GM23248 (cell line): ENCODE measurements around the gene SNTB2. TPM values are rescaled to one million over a fixed set of nuclear protein-coding genes. Genes with fewer than 3 reads are reported as not detected.

Experiments
- DNase-seq: peaks from one replicate; pipeline ENCODE4 v3.0.0-alpha.2; 2015
- H2AFZ ChIP-seq: fragments of 200-600 bp; sonication (generic); 2 replicates; pipeline ENCODE4 v1.6.1; 2016; ENCODE audit warnings: antibody characterized with exemption
- H3F3A ChIP-seq: fragments of 200-600 bp; sonication (generic); 2 replicates; pipeline ENCODE4 v1.6.1; 2016; ENCODE audit warnings: mild to moderate bottlenecking, antibody characterized with exemption, mixed run types; ENCODE audit not compliant: insufficient read depth
- H3K27ac ChIP-seq: fragments of 200-600 bp; sonication (generic); 2 replicates; pipeline ENCODE4 v1.5.1; 2016; ENCODE audit warnings: mild to moderate bottlenecking
- H3K27me3 ChIP-seq: fragments of 200-600 bp; sonication (generic); replicated peaks from 2 replicates; pipeline ENCODE4 v1.6.1; 2016; ENCODE audit warnings: mild to moderate bottlenecking; ENCODE audit not compliant: insufficient read depth
- H3K36me3 ChIP-seq: fragments of 200-600 bp; sonication (generic); 2 replicates; pipeline ENCODE4 v1.6.1; 2016; ENCODE audit warnings: low read depth, mild to moderate bottlenecking
- H3K4me1 ChIP-seq: fragments of 200-600 bp; sonication (generic); 2 replicates; pipeline ENCODE4 v1.6.1; 2016; ENCODE audit warnings: mild to moderate bottlenecking; ENCODE audit not compliant: insufficient read depth
- H3K4me2 ChIP-seq: fragments of 200-600 bp; sonication (generic); one replicate; pipeline ENCODE4 v1.6.1; 2016; ENCODE audit warnings: mild to moderate bottlenecking; ENCODE audit not compliant: unreplicated experiment
- H3K4me3 ChIP-seq: fragments of 200-600 bp; sonication (generic); 2 replicates; pipeline ENCODE4 v1.5.1; 2016; ENCODE audit warnings: mild to moderate bottlenecking
- H3K79me2 ChIP-seq: fragments of 200-600 bp; sonication (generic); 2 replicates; pipeline ENCODE4 v1.6.1; 2016; ENCODE audit warnings: mild to moderate bottlenecking; ENCODE audit not compliant: insufficient read depth
- H3K9ac ChIP-seq: fragments of 200-600 bp; sonication (generic); 2 replicates; pipeline ENCODE4 v1.6.1; 2016; ENCODE audit warnings: mild to moderate bottlenecking
- H3K9me2 ChIP-seq: fragments of 200-600 bp; sonication (generic); 2 replicates; pipeline ENCODE4 v1.6.1; 2016; ENCODE audit warnings: mixed run types, mild to moderate bottlenecking, moderate library complexity; ENCODE audit not compliant: insufficient read depth
- H3K9me3 ChIP-seq: fragments of 200-600 bp; sonication (generic); one replicate; pipeline ENCODE4 v1.6.1; 2017; ENCODE audit warnings: low read depth
- H4K20me1 ChIP-seq: fragments of 200-600 bp; sonication (generic); 2 replicates; pipeline ENCODE4 v1.6.0; 2016; ENCODE audit not compliant: insufficient read depth
- EZH2 ChIP-seq: fragments of 200-600 bp; sonication (generic); IDR thresholded peaks from 2 replicates; pipeline ENCODE4 v1.6.1; 2018; ENCODE audit warnings: antibody characterized with exemption, mild to moderate bottlenecking; ENCODE audit not compliant: insufficient read depth, poor library complexity, severe bottlenecking
- EZH2phosphoT487 ChIP-seq: fragments of 200-600 bp; sonication (generic); IDR thresholded peaks from 2 replicates; pipeline ENCODE4 v1.6.1; 2018; ENCODE audit warnings: antibody characterized with exemption, moderate library complexity, mild to moderate bottlenecking, low read depth; ENCODE audit not compliant: insufficient read depth
- WGBS, 2 experiments: methylation state at CpG; one replicate each; pipeline ENCODE4 v1.1.6; 2015 to 2017; ENCODE audit warnings: low lambda C conversion rate in 2 of 2, low coverage in 1 of 2; ENCODE audit errors: missing lambda C conversion rate in 2 of 2; 5-methylcytosine and 5-hydroxymethylcytosine counted together
- in situ Hi-C: fragments of 300-500 bp; cut with MboI; formaldehyde crosslinking; loops from 2 replicates; pipeline ENCODE4 v1.15.0; 2020
- polyA plus RNA-seq: library from polyadenylated mRNA; unstranded; fragments of >200 nt; fragmentation: Nextera tagmentation; extraction: Ambion mirVana; gene quantifications from 2 replicates; pipeline ENCODE4 v1.2.1, GENCODE V29; 2016
- total RNA-seq: library from RNA; depleted of rRNA; stranded (reverse); fragments of >200 nt; shearing (Covaris generic); gene quantifications from 2 replicates; pipeline ENCODE4 v1.2.3, GENCODE V29; 2014

SNTB2 gene
- total and polyA plus RNA-seq, 2 experiments from 2014 or later = 6.0 to 30.4 TPM

- Histone ChIP-seq H3K27ac (no peak overlapping the region), H2AFZ (no peak overlapping the region), H3F3A (no peaks in the 10 kb centered on the region), H4K20me1 (no peaks in the 10 kb centered on the region), H3K9me3 (no peaks in the 10 kb centered on the region), H3K4me1 (peaks cover 4% of the 10 kb centered on the region; the same call in 1 of the 2 replicates), H3K4me3 (no peak overlapping the region), H3K9me2 (no peaks in the 10 kb centered on the region), H3K9ac (no peak overlapping the region), H3K4me2 (no peak overlapping the region), H3K36me3 (peaks cover 12% of the 10 kb centered on the region; the same call in 1 of the 2 replicates), H3K27me3 (no peaks in the 10 kb centered on the region), H3K79me2 (peaks cover 73% of the 10 kb centered on the region)
- WGBS, 2 experiments = 97 to 99% methylated on average over 11 of the region's 11 CpGs
- no peak for TF ChIP-seq EZH2phosphoT487
- no peak for TF ChIP-seq EZH2
- in situ Hi-C loops = no loop called here
- no peak for DNase-seq
Observed at GRCh38 chr16:69314534-69314933, 127.6 kb downstream of the SNTB2 start.

- Histone ChIP-seq H2AFZ (no peak overlapping the region), H3K9me3 (no peaks in the 10 kb centered on the region), H4K20me1 (no peaks in the 10 kb centered on the region), H3K9me2 (no peaks in the 10 kb centered on the region), H3K27ac (no peak overlapping the region), H3K4me1 (peaks cover 4% of the 10 kb centered on the region; the same call in 1 of the 2 replicates), H3K79me2 (peaks cover 83% of the 10 kb centered on the region), H3K9ac (no peak overlapping the region), H3K4me2 (no peak overlapping the region), H3K27me3 (no peaks in the 10 kb centered on the region), H3K4me3 (no peak overlapping the region), H3F3A (no peaks in the 10 kb centered on the region), H3K36me3 (peaks cover 12% of the 10 kb centered on the region; the same call in 1 of the 2 replicates)
- TF ChIP-seq EZH2phosphoT487 (no peak), EZH2 (no peak)
- in situ Hi-C loops = no loop called here
- no peak for DNase-seq
- WGBS, 2 experiments = 91 to 93% methylated on average over 30 of the region's 30 CpGs
Observed at GRCh38 chr16:69315486-69316311, 128.7 kb downstream of the SNTB2 start.

DNA sequence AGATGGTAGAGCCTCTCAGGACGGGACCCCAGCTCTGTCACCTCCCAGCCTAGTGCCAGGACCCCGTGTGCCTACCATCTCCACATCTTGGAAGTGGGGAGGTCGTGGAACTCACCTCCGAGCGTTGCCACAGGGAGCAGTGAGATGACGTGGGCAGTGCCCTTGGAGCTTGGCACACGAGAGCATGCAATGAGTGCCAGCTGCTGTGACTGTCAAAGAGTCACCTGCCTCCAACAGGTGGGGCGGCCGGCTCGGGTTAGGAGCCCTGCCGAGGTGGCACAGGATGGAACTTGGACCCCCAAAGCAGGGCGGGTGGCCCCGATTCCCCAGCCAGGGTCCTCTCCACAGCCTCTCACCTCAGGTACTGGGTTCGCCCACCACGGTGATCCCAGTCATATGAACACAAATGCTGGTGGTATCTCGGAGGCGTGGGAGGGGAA, 129.7 kb downstream of the SNTB2 start:
- TF ChIP-seq EZH2 (no peak), EZH2phosphoT487 (no peak)
- 92 to 95% methylated on average over 17 of the region's 17 CpGs for WGBS, 2 experiments
- H3K9me3 ChIP-seq = no peaks in the 10 kb centered on the region
- no peak overlapping the region for H3K4me2 ChIP-seq
- H3K27ac ChIP-seq = no peak overlapping the region
- peaks cover 19% of the 10 kb centered on the region for H3K36me3 ChIP-seq
- peaks cover 4% of the 10 kb centered on the region; the same call in 1 of the 2 replicates for H3K4me1 ChIP-seq
- no peaks in the 10 kb centered on the region for H4K20me1 ChIP-seq
- H3K4me3 ChIP-seq = no peak overlapping the region
- H3K79me2 ChIP-seq = peaks cover 90% of the 10 kb centered on the region
- H3F3A ChIP-seq = no peaks in the 10 kb centered on the region
- no peak for DNase-seq
- no peaks in the 10 kb centered on the region for H3K27me3 ChIP-seq
- no peaks in the 10 kb centered on the region for H3K9me2 ChIP-seq
- in situ Hi-C loops = no loop called here
- no peak overlapping the region for H3K9ac ChIP-seq
- no peak overlapping the region for H2AFZ ChIP-seq

DNA sequence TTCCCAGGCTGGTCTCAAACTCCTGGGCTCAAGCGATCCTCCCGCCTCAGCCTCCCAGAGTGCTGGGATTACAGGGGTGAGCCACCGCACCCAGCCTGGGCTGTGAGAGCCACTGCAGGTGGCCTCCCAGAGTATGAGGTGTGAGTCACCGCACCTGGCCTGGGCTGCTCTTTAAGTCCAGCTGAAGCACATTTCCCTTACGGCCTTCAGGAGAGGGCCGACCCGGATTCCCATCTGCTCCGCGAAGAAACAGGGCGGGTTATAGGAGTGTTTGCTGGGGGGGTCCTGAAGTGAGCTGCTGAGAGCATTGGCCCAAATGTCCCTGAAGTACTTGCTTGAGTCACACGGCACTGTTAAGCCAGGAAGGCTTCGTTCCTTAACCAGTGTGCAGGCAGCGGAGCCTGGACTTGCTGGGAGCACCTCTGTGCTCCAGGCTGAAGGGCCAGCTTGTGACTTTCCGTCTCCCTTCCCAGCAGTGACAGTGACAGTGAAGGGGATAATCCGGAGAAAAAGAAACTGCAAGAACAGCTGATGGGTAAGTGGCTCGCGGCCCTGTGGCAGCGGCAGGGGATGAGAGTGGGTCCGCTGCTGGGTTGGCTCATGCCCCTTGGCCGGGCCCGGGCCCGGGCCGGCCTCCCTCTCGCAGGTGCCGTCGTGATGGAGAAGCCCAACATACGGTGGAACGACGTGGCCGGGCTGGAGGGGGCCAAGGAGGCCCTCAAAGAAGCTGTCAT, 131.4 kb downstream of the SNTB2 start:
- DNase-seq = no peak
- H3K4me1 ChIP-seq = no peaks in the 10 kb centered on the region
- H3K9me3 ChIP-seq = no peaks in the 10 kb centered on the region
- no peaks in the 10 kb centered on the region for H4K20me1 ChIP-seq
- no peaks in the 10 kb centered on the region for H3K9me2 ChIP-seq
- peaks cover 32% of the 10 kb centered on the region for H3K36me3 ChIP-seq
- no peak overlapping the region for H3K4me2 ChIP-seq
- in situ Hi-C loops = no loop called here
- no peak for TF ChIP-seq EZH2
- TF ChIP-seq EZH2phosphoT487 = no peak
- no peak overlapping the region for H3K9ac ChIP-seq
- H2AFZ ChIP-seq = no peak overlapping the region
- WGBS, 2 experiments = 94 to 97% methylated on average over 28 to 30 of the region's 30 CpGs
- no peak overlapping the region for H3K4me3 ChIP-seq
- H3K79me2 ChIP-seq = peaks cover 89% of the 10 kb centered on the region
- 0 out of 2 replicates have a peak, but pooled peaks cover 8% of the 10 kb centered on the region for H3F3A ChIP-seq
- H3K27me3 ChIP-seq = no peaks in the 10 kb centered on the region
- H3K27ac ChIP-seq = no peak overlapping the region
